ENCODE results near the gene ARHGAP42.
A peak's percentile ranks its signal among the peaks of the same experiment; 100 is the strongest.
"Not testable (repeated sequence)": the region's sequence is repeated elsewhere in the genome, so short reads cannot be mapped to it uniquely, and the experiment has no call there.

Gene ARHGAP42

GRCh38 chr11:100719809-100720221, 32.7 kb downstream of the ARHGAP42 start:
- DNase-seq (ENCODE audit: low spot score), result peak; percentile 50

- no peak for DNase-seq (ENCODE audit: low spot score)
These were observed 39.6 kb downstream of the ARHGAP42 start for GRCh38 chr11:100726680-100727079.

DNA sequence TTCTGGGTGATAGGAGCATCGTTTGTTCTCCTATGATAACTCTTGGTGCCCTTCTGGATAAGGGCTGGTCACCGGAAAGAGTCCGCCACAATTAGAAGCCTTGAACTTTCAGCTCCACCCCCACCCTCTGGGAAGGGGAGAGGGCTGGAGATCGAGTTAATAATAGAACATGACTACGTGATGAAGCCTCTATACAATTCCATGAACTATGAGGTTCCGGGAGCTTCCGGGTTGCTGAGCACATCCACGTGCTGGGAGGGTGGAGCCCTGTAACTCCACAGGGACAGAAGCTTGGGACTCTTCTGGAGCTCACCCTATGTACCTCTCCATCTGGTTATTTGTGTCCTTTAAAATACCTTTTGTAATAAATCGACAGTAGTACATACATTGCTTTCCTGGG, 40.3 kb downstream of the ARHGAP42 start:
- DNase-seq (ENCODE audit: low spot score), result peak; percentile 41

DNA sequence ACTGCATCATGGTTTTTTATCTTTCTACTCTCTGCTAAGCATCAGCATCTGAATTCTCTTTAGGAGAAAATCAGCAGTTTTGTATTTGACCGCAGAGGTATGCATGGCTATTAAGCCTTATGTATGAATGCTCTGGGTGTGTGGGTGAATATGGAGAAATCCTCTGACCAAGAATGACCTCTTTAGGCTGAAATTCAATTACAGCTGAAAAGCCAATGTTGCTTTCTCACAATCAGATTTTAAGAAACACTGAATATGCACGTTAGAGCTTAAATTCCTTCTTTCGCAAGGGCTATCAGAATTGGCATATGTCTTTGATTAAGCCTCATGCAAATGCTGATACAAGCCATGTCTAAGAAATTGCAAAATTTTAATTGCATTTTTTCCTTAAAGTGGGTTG, 43.2 kb downstream of the ARHGAP42 start:
- DNase-seq (ENCODE audit: low spot score), result no peak

- DNase-seq (ENCODE audit: low spot score), result no peak
These were observed 44.4 kb downstream of the ARHGAP42 start for GRCh38 chr11:100731471-100731870.

GRCh38 chr11:100732949-100733348, 45.9 kb downstream of the ARHGAP42 start:
- no peak for DNase-seq (ENCODE audit: low spot score)

- DNase-seq (ENCODE audit: low spot score), result no peak
These were observed 47.8 kb downstream of the ARHGAP42 start for GRCh38 chr11:100734743-100735527.

DNA sequence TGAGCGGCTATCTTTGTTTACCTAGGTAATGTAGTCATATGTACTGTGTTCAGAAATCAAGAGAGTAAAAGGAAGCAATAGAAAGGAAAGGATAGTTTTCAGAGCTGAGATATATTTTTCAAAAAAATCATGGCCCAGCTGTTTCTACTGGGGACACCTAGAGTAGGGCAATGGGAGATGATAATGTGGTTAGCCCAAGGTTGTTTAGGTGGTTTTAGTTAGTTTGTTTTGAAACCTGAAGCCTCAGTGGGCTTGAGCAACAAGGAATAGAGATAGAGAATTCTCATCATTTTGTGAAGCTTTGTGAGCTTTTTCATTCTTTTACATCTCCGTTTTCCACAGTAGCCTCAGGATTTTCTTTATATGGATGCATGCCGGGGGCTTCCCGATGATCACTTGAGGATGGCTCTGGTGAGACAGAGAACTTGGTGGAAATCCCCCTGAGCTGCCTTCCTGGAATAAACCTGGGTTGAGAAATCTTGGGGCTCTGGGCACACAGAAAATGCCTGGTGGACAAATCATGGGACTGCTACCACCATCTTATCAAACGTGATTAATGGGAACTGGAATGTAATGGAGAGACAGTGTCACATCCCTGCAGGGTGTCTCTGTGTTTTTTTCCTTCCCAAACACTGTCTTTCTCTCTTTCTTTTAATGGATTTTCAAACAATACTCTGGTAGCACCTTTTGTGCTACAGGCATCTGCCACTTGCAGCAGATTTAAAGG, 49.0 kb downstream of the ARHGAP42 start:
- no peak for DNase-seq (ENCODE audit: low spot score)

GRCh38 chr11:100738701-100739270, 51.7 kb downstream of the ARHGAP42 start:
- no peak for DNase-seq (ENCODE audit: low spot score)

DNA sequence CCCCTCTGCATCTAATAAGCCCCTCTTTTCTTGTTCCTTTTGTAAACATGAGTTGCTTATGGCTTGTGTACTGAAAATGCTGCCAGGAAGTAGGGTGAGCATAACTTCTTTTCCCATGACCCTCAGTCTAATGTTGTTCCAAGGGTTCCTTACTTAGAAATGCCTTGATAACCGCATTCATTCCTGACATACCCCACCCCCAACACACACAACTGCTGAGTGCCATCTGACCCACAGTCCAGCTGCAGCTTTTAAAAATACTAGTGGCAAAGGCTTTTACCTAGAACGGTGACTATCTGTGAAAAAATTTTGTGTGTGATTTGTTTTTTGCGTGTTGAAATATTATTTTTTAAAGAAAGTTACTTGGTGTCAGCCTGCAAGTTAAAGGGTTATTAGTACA, 52.6 kb downstream of the ARHGAP42 start:
- no peak for DNase-seq (ENCODE audit: low spot score)

- DNase-seq (ENCODE audit: low spot score), result no peak
These were observed 53.4 kb downstream of the ARHGAP42 start for GRCh38 chr11:100740440-100740839.

DNA sequence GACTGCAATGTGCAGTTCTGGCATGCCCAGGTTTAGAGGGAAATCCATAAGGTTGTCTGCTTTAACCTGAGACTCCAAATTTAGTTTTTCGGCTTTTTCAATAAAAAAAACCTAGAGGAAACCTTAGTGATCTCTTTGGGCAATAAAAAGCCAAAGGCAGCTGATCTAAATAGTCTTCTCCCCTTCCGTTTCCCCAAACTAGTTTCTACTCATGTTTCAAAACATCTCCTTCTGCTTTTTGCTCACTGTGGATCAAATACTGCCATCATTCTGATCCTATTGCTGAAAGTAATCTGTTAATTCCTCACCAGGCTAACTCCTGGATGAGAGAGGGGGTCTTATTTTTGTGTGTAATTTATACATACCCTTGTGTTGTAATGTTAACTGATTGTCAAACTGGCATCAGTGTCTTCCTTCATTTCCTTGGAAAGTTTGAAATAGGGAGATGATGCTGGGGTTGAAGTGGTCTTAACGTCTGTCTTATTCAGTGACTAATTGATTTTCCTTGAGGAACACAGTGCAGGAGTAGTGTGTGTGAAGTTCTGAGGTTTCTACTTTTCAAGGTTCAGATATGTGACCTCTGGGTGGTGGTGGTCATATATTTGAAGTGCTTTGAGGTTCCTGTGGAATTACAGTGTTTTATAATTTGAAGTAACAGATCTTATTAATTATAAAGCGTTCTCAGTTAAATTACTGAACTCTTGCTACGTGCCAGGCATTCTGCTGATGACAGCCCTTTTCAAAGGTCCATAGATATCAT, 55.0 kb downstream of the ARHGAP42 start:
- DNase-seq (ENCODE audit: low spot score), result no peak

DNA sequence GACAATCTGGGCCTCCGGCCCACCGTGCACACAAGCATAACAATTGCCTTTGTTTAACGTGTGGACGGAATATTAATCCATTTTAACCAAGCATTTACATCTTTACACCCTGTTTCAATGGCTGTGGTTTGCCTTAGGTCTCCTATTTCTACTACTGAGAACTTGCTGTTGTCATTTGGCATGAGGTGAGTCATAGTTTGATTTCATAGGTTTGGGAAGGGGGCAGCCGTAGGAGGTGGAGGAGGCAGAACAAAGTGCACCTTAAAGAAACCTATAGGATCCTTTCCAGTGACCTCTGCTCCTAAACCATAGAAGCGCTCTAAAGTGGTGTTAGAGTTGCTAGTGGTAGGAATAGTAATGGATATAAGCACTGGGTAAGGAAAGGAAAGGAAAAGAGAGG, 59.4 kb downstream of the ARHGAP42 start:
- DNase-seq (ENCODE audit: low spot score), result no peak

DNA sequence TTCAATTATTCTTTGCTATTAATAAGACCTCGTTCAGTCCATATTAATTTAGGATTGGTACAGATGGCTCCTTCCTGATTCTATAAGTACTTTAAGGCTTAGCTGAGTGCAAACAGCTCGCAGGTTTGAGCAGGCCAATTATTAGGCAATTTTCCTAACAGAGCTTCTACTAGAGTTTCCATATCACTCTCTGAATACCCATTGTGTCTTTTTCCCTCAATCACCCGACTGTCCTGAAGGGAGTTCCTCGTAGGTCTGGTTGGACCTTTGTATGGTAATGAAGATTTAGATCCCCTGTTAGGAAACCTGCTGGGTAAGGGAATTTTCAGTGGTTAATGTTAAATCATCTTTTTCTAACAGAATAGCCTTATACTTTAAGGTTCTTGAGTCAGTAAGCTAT, 61.1 kb downstream of the ARHGAP42 start:
- DNase-seq (ENCODE audit: low spot score), result no peak

GRCh38 chr11:100749887-100750565, 62.9 kb downstream of the ARHGAP42 start:
- not testable (repeated sequence) for DNase-seq (ENCODE audit: low spot score)

- not testable (repeated sequence) for DNase-seq (ENCODE audit: low spot score)
These were observed 63.4 kb downstream of the ARHGAP42 start for GRCh38 chr11:100750566-100750891.

- no peak for DNase-seq (ENCODE audit: low spot score)
These were observed 65.5 kb downstream of the ARHGAP42 start for GRCh38 chr11:100752371-100753171.

GRCh38 chr11:100753172-100753543, 66.1 kb downstream of the ARHGAP42 start:
- no peak for DNase-seq (ENCODE audit: low spot score)

GRCh38 chr11:100753571-100753970, 66.5 kb downstream of the ARHGAP42 start:
- DNase-seq (ENCODE audit: low spot score), result no peak

GRCh38 chr11:100756559-100756958, 69.5 kb downstream of the ARHGAP42 start:
- no peak for DNase-seq (ENCODE audit: low spot score)

DNA sequence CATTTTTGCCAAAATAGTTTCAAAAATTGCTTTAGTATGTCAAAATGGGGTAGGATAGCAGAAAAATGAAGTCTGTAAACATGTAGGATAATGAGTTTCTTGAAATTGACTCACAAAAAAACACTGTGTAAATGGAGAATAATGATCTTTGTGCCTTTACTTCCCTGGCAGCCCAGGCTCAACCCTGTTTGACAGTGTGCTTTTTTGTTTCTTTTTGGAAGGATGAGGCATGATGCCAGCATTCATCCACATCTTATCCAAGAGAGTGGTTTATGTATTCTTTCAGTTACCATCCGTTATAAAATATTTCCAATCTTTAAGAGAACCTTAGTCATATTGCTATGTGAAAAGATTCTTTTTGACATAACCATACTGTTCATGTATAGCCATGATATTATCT, 70.6 kb downstream of the ARHGAP42 start:
- DNase-seq (ENCODE audit: low spot score), result no peak
